HG02571 (cell line): ENCODE data around the gene PTCH1.

Source experiments
- ATAC-seq: cut with Tn5 transposase; IDR thresholded peaks from one replicate; pipeline ENCODE4 v1.9.1; 2021; ENCODE audit warnings: mild to moderate bottlenecking, moderate library complexity; ENCODE audit not compliant: unreplicated experiment

Gene PTCH1

DNA sequence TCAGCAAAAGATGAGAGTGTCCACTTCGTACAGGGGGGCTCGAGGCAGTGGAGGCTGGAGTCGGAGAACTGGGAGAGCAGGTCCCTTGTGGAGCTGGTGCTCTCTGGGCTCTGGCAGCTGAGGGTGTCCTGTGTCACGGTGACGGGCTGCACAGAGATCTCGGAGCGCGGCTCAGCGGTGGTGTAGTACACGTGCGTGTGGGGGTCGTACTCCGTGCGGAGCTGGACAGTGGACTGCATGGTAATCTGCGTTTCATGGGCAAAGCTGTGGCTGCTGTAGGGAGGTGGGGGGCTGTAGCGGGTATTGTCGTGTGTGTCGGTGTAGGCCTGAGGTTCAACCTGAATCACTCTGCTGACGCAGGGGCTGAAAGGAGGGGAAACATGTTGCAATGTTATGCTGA lies 48.0 kb downstream of the PTCH1 start:
- no peak for ATAC-seq

GRCh38 chr9:95465115-95465514 lies 51.7 kb downstream of the PTCH1 start:
- no peak for ATAC-seq

DNA sequence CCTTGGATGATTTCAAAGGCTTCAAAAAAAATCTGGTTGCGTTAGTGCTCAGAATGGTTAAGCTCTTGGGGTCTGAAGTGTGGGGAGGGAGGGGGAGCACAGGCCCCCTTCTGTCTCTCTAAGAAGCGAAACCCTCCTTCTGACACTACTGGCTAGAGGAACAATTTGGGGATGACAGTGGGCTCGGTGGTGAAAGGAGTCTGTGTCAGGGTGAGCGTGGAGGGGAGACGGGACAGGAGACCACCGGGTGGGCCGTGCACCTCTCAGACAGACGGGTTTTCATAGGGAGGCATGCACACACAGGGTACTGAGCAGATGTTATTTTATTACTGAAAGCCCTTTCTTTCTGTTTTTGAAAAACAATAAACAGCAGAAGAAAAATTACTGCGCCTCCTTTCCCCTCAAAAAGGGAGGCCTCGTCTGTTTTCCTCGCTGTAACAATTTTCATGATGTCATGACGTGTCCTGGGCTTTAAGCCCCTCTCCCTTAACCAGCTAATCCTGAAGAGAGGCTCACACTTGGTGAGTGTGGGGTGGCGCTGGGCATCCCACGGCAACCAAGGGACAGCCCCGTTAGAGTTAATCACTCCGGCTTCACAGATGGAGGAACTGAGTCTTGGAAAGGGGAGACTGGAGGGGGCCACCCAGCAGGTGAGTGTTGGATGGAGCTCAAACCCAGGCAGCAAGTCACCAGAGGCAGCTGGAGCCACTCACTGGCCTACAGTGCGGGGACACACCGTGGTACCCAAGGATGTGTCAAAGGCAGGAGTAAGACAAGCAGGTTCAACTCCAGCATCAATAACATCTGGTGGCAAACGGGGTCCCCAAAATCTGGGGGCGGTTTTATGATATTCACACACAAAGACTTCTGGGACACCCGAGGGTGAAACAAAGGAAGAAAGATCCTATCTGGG lies 53.4 kb downstream of the PTCH1 start:
- no peak for ATAC-seq

DNA sequence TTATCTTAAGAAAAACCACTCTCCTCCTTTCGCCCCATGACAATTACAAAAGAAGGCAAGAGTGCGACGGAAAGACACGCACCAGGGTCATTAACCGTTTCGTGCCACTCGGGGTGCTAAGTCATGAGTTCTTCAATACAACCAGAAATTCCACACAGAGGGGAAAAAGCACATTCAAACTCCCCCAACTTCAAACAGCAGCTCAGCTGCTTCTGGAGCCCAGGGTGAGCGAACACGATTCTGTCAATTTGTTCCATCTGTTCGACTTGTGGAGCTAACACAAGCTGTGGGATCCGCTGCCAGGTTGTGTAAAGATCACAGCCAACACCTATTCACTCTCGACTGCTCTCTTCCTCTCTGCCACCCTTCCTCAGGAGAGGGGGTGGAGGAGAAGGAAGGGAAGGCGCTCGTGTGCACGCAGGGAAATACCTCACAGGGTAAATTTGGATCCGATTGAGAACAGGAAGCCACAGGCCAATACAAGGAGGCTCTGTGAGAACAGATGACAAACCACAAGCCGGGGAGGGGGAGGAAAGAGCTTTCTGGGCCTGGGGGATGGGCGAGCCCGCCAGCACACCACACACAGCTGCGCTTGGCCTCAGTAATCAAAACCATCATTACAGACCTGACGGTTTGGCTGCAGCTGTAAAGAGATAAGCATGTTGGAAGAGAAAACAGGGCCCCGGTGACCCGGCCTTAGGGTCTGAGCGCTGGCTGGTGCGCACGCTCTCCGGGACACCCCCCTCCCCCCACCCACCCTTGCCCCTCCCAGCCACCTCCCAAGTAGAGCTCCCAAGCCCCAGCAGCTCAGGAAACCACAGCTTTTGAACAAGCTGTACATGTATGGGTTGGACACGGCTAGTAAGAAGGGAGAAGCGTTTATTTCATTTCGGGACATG lies 54.3 kb downstream of the PTCH1 start:
- peak; percentile 94 for ATAC-seq

DNA sequence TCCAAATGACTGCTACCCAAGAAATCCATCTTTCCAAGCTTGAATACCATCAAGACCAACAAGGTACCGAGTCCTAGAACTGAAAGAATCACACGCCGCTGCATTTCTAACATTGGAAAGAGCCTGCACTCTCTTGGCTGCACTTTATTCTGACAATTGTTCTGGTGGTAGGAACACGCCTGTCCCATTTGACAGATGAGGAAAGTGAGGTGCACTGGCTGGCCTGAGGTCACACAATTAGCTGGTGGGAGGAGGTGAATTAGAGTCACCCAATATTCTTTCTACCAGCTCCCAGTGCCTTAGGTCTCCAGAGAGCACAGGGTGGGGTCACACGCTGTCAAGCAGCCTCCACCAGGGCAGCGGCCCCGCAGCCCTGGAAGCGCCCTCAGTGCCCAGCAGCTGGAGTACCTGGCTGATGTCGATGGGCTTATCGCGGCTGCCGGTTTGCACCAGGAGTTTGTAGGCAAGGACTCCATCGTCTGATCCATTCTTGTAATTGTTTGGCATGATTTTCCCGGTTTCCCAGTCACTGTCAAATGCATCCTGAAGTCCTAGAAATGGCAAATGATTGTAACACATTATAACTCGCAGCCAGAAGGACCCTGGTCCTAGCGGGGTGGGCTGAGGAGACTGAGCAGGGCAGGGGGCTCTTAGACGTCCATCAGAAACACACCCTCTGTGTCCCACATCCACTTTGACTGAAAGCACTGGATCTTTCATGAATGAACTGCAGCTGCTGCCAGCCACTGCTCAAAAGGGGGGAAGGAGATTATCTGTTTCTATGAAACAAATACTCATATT lies 55.1 kb downstream of the PTCH1 start:
- ATAC-seq = no peak

- ATAC-seq = no peak
Observed at GRCh38 chr9:95460518-95461164, 56.1 kb downstream of the PTCH1 start.

DNA sequence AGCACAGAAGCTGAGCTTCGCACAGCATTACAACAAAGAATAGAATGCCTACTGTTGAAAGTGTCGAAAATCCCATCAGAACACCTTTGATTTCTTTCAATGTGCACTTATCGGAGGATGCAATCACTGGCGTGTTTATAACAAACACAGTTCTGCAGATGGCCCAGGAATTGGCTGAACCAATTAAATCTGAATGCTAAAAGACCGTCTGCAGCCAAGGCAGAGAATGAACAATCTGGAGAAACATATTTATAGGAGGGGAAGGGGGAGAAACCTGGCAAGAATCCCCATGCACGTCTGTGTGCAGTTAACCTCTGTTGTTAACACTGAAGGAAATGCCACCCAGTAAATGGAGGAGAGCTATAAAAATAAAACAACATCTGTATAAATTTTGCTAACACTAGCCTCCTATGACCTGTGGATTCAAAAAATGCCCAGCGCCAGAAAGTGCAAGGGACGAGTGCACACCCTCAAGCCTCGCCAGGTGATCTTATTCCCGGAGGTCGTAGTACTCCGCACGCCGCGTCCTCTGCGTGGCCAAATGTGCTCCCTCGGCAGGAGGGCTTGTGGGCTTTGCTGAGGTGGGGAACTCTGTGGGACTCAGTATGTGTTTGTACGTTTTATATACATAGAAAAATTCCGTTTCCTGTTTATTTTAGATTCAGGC lies 56.8 kb downstream of the PTCH1 start:
- ATAC-seq = no peak

DNA sequence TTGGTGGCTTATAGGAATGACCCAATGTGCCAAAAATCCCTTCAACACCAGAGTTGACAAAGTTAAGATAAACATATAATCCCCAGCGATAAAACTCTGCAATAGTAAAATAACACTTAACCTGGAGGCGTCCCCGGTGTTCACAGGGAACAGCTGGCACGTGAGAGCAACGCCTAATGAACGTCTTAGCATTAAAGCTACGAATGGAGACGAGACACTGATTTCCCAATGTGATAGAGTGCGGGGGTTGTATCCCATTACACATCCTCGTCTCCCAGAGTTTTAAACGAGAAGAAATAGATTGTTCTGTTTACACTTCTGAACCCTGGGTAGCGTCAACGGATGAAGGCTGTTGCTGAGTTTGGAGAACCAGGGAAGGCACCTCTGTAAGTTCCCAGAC lies 57.6 kb downstream of the PTCH1 start:
- no peak for ATAC-seq

DNA sequence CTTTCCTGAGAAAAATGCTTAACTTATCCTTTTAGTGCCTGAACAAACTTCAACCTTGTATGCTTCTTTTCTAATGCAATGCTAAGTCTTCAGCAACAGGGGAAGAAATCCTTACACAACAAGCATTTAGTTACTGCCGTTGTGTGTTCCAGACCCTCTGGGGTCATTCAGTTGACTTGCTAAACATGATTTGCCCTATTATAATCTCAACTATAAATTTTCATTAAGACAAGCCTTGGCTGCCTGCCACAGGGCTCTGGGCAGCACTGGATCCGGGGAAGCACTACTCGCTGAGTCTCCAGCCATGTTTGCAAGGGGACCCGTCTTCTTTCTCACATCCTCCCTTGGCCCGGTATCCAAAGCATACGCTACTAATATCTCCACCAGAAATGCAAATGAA lies 58.1 kb downstream of the PTCH1 start:
- ATAC-seq = no peak

DNA sequence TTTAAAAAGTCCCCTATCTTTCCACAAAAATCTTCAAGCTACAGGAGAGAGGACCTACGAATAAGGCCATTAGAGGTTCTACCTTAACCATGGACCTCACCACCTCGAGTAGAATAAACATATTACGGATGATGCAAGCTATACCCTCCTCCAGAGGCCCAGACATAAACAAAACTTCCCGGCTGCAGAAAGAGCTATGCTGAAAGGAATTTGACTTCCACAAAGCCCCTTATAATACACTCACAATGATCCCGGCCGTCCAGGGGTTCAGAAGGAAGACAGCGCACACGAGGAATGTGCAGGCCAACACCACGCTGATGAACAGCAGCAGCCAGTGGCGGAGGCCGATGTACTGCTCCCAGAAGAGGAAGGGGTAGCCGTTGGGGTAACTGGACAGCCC lies 59.0 kb downstream of the PTCH1 start:
- no peak for ATAC-seq

- no peak for ATAC-seq
Observed at GRCh38 chr9:95455714-95456113, 61.1 kb downstream of the PTCH1 start.

- ATAC-seq = no peak
Observed at GRCh38 chr9:95452176-95452575, 64.6 kb downstream of the PTCH1 start.

- ATAC-seq = no peak
Observed at GRCh38 chr9:95451065-95451426, 65.7 kb downstream of the PTCH1 start.

- ATAC-seq = no peak
Observed at GRCh38 chr9:95450171-95451064, 66.4 kb downstream of the PTCH1 start.

- no peak for ATAC-seq
Observed at GRCh38 chr9:95449016-95449415, 67.8 kb downstream of the PTCH1 start.

DNA sequence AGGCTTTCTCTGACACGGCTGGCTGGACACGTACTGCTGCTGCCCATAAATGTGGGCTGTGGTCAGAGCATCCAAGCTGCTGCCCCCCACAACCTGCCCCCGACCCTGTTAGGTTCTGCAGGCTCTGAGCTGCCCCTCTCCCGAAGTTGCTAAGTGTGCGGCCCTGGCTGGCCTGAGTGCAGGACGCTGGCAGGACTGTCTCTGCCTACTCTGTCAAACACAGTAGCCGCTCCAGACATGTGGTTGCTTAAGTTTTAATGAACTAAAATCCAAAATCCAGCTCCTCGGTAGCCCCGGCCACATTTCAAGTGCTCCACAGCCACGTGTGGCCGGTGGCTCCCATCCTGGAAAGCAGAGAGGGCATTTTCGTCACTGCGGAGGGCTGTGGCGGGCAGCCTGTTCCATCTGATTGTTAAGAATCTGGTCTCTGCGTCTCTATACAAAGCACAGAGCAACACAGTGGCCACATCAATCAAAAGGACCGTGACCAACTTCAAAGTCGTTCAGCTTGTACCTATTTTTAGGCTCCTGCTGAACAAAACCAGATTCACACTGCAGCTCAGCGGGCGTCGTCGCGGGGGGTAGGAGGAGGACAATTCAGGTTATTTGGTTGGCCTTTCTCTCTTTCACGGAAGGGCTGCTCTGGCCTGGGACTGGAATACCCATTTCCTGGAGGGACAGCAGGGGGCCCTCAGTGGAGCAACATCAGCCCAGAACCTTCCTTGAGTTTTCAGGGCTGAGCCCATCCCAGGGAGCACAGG lies 68.9 kb downstream of the PTCH1 start:
- no peak for ATAC-seq

GRCh38 chr9:95446984-95447383 lies 69.8 kb downstream of the PTCH1 start:
- ATAC-seq = no peak

GRCh38 chr9:95446259-95446658 lies 70.5 kb downstream of the PTCH1 start:
- ATAC-seq = no peak
